Memory B cell (primary cell): ENCODE data around the gene C1orf174.
A peak's percentile ranks its signal among the peaks of the same experiment; 100 is the strongest.

Experiments used
- ATAC-seq: fragments of 150-1000 bp; cut with Tn5 transposase; 2 replicates; pipeline ENCODE4 v1.10.0; 2021; ENCODE audit warnings: low read depth, mild to moderate bottlenecking, moderate library complexity
- DNase-seq, 2 donors: peaks; one replicate each; pipeline ENCODE4 v3.0.0; 2022; ENCODE audit warnings: low spot score in 2 of 2
- H3K27ac Mint-ChIP-seq: one replicate; pipeline ENCODE4 v1.8.0; 2022; ENCODE audit warnings: mild to moderate bottlenecking, moderate library complexity, mixed read lengths
- H3K27me3 Mint-ChIP-seq: one replicate; pipeline ENCODE4 v1.8.0; 2022; ENCODE audit warnings: mixed read lengths
- H3K36me3 Mint-ChIP-seq: one replicate; pipeline ENCODE4 v1.8.0; 2022; ENCODE audit warnings: mild to moderate bottlenecking, mixed read lengths
- H3K4me1 Mint-ChIP-seq: one replicate; pipeline ENCODE4 v1.8.0; 2022; ENCODE audit warnings: mixed read lengths
- H3K4me3 Mint-ChIP-seq: one replicate; pipeline ENCODE4 v1.8.0; 2022; ENCODE audit warnings: mild to moderate bottlenecking, moderate library complexity, mixed read lengths
- H3K9me3 Mint-ChIP-seq: one replicate; pipeline ENCODE4 v1.8.0; 2022; ENCODE audit warnings: mixed read lengths

The C1orf174 gene

DNA sequence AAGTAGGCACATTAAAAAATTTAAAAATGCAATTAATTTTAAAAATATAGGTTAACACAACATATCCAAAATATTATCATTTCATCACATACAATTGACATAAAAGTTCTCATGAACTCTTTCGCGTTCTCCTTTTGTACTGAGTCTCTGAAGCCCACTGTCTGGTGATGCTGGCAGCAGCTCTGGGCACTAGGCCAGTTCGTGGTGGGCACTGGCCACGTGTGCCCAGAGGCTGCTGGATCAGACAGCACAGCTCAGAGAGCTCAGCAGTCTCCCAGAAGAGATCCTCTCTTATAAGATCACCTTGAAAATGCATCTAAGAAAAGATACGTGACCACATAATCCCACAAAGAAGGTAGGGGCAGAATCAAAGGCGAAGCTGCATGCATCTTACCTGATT lies 53.0 kb downstream of the C1orf174 start:
- Mint-ChIP-seq H3K9me3 (no peaks in the 10 kb centered on the region), H3K36me3 (peaks cover 20% of the 10 kb centered on the region), H3K27ac (no peak overlapping the region), H3K27me3 (no peaks in the 10 kb centered on the region), H3K4me3 (no peak overlapping the region), H3K4me1 (no peaks in the 10 kb centered on the region)
- no peak for DNase-seq
- ATAC-seq = no peak

DNA sequence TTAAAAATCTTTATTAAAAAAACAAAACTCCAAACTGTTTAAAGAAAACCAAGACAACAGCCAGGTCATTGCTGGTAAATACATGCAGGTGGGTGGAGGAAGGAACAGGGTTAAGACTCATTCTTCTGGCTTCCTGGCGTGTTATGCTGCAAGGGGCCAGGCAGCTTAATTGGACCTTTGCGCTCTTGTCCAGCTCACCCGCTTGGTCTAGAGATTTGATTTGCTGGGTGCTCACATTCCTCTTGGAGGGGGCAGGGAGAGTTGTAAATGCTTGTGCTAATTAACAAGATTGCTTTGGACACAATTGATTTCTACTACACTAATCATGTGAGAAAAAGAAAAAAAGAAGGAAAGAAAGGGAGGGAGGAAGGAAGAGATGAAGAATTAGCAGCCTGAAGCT lies 53.5 kb downstream of the C1orf174 start:
- Mint-ChIP-seq H3K27me3 (no peaks in the 10 kb centered on the region), H3K4me1 (no peaks in the 10 kb centered on the region), H3K9me3 (no peaks in the 10 kb centered on the region), H3K4me3 (no peak overlapping the region), H3K36me3 (peaks cover 22% of the 10 kb centered on the region), H3K27ac (no peak overlapping the region)
- no peak for ATAC-seq
- no peak for DNase-seq

DNA sequence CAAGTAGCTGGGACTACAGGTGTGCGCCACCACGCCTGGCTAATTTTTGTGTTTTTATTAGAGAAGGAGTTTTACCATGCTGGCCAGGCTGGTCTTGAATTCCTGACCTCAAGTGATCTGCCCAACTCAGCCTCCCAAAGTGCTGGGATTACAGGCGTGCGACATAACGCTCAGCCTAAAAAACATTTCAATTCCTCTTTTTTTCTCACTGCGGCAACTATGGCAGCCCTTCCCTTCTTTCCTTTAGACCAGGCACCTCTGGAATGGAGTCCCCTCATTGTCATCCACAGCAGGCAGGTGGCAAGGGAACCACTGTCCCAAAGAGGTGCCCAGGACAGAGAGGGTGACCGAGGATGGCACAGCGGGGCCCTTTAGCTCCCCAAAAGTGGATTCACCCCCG lies 57.2 kb downstream of the C1orf174 start:
- H3K4me3 Mint-ChIP-seq = peak overlapping the region; percentile 41

DNA sequence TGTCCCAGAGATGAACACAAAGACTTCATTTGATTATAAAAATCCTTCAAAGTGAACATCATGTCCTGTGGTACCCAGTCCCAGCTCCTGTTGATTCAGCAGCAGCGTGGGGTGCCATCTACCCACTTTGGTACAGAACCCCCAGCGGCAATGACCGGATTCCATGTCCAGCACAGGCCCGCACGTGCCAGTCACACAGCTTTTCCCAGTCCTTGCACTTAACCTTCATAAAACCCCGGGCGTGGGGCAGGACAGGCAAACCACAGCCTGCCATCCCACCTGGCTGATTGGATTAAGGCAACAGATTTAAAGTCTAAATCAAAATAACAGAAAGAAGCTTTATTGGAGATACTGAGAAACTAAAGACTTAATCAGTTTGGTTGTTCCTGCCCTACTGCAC lies 58.6 kb downstream of the C1orf174 start:
- Mint-ChIP-seq H3K27me3 (no peaks in the 10 kb centered on the region), H3K9me3 (peaks cover 1% of the 10 kb centered on the region), H3K4me3 (no peak overlapping the region), H3K4me1 (no peaks in the 10 kb centered on the region), H3K27ac (no peak overlapping the region), H3K36me3 (peaks cover 37% of the 10 kb centered on the region)
- ATAC-seq = no peak
- DNase-seq = no peak

More for the DNA sequence above, 57.2 kb downstream of the C1orf174 start:
- Mint-ChIP-seq H3K27me3 (no peaks in the 10 kb centered on the region), H3K4me1 (no peaks in the 10 kb centered on the region), H3K9me3 (peaks cover 1% of the 10 kb centered on the region), H3K27ac (no peak overlapping the region), H3K36me3 (peaks cover 34% of the 10 kb centered on the region)
- DNase-seq = no peak
- no peak for ATAC-seq
